ENCODE results near the gene PRG3.

GRCh38 chr11:57391539-57391938 lies 10.6 kb upstream of the PRG3 start:
- TF ChIP-seq CTCF (IDR thresholded peaks at IDR 0.05) (no peak), EP300 (IDR thresholded peaks at IDR 0.05) (no peak), POLR2A (IDR thresholded peaks at IDR 0.05) (no peak)
